GM19452 (cell line): ENCODE results near the gene PHETA1.
"Not testable (repeated sequence)": the region's sequence is repeated elsewhere in the genome, so short reads cannot be mapped to it uniquely, and the experiment has no call there.

Source experiments
- ATAC-seq: cut with Tn5 transposase; IDR thresholded peaks from one replicate; pipeline ENCODE4 v1.9.1; 2021; ENCODE audit not compliant: unreplicated experiment

The PHETA1 gene

DNA sequence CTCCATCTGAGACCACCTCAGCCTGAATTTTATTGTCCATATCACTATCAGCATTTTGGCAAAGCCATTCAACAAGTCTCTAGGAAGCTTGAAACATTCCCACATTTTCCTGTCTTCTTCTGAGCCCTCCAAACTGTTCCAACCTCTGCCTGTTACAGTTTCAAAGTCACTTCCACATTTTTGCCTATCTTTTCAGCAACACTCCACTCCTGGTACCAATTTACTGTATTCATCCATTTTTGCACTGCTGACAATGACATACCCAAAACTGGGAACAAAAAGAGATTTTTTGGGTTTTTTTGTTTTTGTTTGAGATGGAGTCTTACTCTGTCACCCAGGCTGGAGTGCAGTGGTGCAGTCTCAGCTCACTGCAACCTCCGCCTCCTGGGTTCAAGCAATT is 4.3 kb upstream of the PHETA1 start:
- not testable (repeated sequence) for ATAC-seq

GRCh38 chr12:111369496-111370220 is 763 bp upstream of the PHETA1 start:
- ATAC-seq, result no peak

- no peak for ATAC-seq
These were observed 556 bp downstream of the PHETA1 start for GRCh38 chr12:111368291-111368787.

DNA sequence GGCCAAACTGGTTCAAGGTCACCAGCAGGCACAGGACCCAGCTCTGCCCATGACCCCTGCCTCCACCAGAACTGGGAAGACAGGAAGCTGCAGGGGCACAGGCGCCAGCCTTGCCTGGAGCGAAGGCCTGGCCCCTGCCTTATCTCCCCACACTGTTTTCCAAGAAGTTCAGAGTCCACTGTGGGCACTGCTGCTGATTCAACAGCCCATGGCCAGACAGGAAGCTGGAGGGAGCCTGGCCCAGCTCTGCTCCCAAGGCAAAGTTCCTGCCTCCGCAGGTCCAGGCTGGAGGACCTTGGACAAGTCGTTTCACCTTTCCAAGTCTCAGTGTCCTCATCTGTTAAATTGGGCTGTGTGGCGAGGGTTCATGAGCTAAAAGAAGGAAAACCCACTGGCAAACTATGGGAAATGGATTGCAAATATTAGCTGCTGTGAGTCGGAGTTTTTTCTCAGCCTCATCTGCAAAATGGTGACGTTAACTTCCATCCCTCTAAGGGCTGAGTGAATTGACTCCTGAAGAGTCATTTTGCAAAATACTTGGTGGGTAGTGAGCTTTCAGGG is 1.2 kb downstream of the PHETA1 start:
- ATAC-seq, result no peak

- no peak for ATAC-seq
These were observed 2.3 kb downstream of the PHETA1 start for GRCh38 chr12:111366583-111366982.

DNA sequence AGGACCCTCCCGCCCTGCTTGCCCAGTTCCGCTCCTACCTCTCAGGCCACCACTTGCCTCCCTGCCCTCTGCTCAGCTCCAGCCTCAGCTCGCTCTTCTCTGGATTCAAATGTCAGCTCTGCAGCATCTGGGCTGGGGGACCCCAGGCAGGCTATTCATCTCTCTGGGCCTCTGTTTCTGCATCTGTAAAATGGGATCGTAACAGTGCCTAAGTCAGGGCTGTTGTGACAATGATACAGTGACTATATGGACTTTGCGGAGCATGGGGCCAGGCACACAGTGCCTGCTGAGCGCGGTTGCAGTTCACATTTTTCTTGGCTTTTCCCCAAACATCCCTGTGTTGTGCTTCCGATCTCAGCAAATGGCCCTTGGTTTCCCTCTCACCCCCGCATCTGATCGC is 2.8 kb downstream of the PHETA1 start:
- ATAC-seq, result no peak

DNA sequence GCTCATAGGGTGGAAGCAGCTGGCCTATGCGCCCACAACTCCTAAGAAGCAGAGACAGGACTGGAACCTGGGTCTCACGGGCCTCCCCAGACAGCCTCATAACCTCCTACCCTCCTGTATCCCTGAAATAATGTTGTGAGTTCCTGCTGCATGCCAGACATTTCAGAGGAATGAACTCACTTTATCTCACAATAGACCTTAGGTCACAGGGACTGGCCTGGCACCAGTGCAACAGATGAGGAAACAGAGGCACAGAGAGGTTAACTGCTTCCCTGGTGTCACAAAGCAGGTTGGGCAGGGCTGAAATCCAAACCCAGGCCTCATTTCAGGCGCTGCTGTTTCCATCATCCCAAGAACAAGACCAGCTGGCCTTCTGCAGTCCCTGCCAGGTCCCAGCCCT is 5.3 kb downstream of the PHETA1 start:
- ATAC-seq, result no peak

- ATAC-seq, result no peak
These were observed 6.0 kb downstream of the PHETA1 start for GRCh38 chr12:111362687-111363475.

- ATAC-seq, result no peak
These were observed 6.9 kb downstream of the PHETA1 start for GRCh38 chr12:111361717-111362576.

DNA sequence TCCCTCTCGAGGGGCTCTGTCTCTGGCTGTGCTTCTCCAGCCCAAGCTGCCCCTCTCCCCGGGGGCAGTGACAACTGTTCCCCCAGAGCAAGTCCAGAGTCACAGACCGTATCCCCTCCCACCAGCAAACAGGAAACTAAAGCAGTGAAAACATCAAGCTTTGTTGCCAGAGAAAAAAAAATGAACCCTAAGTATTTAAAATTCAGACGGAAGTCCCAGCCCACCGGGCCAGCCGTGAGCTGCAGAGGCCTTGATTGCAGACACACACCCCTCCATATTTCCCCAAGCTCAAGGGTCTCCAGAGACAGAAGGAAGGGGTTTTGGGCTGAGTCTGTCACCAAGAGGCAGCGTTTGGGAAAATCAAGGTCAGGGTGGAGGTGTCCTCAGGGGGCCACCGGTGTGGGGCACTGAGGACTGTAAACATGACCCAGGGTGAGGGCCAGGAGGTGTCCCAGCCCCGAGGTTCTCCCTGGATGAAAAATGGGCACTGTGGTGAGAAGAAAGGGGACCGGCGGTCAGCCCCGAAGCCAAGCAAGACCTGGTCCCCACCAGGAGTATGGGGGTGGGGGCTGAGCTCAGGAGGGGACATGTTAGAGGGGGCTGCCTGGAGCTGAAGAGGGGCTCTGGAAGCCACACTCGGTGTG is 7.7 kb downstream of the PHETA1 start:
- ATAC-seq, result no peak

GRCh38 chr12:111360325-111360930 is 8.5 kb downstream of the PHETA1 start:
- ATAC-seq, result no peak

DNA sequence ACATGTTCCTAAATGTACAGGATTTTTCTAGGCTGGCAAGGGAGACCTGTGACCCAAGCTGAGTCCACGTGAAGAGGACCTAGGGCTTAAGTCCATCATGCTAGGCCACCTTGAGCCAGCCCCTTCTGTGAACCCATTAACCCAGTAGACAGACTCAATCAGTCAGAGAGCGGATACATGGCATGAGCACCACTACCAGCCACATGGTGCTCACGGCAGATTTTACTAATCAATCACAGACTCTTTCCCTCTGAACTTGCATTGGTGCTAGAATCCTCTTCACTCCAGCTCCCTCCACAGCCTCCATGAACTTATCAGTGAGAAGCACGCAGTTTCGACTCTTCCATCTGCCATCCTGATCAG is 9.0 kb downstream of the PHETA1 start:
- no peak for ATAC-seq

- ATAC-seq, result no peak
These were observed 9.5 kb downstream of the PHETA1 start for GRCh38 chr12:111359231-111359913.

DNA sequence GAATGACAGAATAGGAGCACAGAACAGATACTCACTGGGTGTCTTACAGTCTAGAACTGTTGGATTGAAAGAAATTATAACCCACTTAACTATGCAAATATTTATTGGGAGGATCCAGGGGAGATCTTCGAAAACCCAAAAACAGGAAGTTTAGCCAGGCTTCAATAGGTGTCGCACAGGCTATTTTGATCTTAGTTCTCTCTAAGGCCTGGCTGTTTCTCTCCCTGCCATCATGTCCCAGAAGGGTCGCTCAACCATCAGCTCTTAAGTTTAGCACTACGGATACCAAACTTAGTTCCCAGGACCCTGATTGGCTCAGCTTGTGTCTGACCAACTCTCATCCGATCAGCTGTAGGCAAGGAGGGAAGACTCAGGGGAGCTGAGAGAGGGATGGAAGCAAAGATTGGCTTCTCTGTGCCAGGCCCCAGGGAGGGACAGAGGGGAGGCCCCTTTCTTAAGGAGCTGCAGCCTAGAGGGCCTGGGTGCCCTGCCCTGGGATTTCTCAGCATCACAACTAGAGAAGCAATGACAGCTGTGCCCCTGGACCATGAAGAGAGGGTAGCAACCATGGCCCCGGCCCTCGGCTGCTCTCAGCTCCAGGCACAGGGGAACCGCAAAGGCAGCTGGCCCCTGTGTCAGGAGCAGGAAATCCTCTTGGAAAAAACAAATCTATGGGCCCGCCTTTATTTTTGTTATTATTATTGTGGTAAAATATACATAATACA is 13.5 kb downstream of the PHETA1 start:
- ATAC-seq, result no peak

DNA sequence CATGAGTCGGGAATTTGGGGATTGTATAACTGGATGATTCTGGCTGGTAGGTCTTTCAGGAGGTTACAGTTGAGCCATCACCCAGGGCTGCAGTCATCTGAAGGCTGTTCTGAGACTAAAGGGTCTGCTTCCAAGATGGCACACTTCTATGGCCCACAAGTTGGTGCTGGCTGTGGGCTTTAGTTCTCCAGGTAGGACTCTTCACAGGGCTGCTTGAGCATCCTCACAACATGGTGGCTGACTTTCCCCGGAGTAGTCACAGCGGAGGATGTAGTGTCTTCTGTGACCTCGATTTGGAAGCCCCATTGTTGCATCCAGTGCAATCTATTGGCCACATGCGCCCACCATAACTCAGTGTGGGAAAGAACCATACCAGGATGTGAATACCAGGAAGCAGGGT is 14.4 kb downstream of the PHETA1 start:
- ATAC-seq, result no peak

DNA sequence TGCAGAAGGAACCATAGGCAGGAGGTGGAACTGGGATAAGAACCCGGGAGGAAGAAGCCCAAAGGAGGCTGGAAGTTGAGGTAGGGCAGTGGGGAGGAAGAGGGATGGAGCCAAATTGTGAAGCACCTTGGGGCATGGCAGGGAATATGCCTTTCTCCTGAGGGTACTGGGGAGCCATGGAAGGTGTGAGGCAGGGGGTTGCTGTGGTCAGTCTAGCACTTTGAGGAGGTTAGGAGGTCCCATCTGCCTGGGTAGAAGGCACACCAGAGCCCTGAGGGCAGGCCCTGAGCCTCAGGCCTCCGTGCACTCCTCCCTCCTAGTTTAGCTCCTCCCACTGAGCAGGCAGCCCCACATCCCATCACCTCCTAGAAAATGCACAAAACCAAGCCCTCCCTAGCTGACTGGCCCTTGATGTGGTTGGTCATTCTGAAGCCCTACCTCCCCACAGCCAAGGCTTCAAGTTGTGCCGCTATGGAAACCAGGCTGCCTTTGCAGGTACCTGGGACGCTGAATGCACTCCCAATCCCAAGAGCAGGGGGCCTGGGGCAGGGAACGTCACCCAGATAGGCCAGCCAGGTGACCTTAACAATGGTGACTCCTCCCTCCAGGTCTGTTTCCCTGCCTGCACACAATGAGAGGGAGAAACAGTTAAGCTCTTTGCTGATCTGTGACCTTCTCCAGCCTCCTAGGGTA is 15.1 kb downstream of the PHETA1 start:
- ATAC-seq, result no peak

GRCh38 chr12:111353026-111353425 is 15.9 kb downstream of the PHETA1 start:
- ATAC-seq, result no peak

DNA sequence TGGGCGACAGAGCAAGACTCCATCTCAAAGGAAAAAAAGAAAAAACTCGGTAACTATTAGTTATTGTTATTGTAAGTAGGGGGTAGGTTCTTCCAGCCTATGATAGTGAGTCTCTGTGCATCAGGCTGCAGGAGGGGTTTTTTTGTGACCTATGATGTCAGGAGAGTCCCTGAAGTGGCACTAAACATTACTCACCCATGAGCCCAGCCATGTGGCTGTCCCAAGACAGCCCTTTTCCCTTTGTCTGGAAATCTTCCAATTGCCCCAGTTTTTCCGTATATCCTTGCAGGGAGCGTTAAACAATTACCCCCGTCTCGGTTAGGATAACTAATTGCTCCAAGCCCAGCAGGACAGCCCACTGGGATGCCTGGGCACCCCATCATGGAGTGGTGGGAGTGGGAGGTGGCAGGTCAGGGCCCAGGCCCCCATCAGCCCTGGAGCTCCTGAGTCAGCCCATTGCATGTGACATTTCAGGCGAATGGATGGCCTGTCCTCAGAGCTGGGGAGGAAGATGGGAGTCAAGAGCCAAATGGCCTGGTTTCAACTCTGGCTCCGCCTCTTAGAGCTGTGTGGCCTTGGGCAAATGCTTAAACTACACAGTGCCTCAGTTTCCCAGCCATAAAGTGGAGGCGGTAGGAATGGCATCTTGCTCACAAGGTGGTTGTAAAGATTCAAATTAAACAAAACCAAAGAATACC is 16.4 kb downstream of the PHETA1 start:
- no peak for ATAC-seq
